NCI-H2227 (cell line): ENCODE measurements around the gene FRMD8.

Experiments
- DNase-seq: peaks from one replicate; lab custom pipeline; 2025; ENCODE audit not compliant: unreplicated experiment; lab: John Stamatoyannopoulos, UW

Gene FRMD8

GRCh38 chr11:65386307-65387140 is at the start of gene FRMD8:
Gene FRMD8, plus strand, starts transcription at chr11:65386637. Its CDS starts 400 bp downstream, at chr11:65387037.
- DNase-seq: peak; percentile 91

GRCh38 chr11:65338676-65339075 is 47.8 kb upstream of the FRMD8 start:
- DNase-seq: no peak

- DNase-seq: no peak
Observed at GRCh38 chr11:65340226-65340625, 46.2 kb upstream of the FRMD8 start.

DNA sequence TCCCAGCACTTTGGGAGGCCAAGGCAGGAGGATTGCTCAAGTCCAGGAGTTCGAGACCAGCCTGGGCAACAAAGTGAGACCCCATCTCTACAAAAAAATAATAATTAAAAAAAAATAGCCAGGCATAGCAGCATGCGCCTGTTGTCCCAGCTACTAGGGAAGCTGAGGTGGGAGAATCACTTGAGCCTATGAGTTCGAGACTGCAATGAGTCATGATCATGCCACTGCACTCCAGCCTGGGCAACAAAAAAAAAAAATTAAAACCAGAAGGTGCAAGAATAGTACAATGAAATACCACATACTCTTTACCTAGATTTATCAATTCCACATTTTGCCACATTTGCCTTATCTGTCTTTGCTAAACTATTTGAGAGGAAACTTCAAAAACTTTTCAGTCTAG is 44.6 kb upstream of the FRMD8 start:
- DNase-seq: no peak

DNA sequence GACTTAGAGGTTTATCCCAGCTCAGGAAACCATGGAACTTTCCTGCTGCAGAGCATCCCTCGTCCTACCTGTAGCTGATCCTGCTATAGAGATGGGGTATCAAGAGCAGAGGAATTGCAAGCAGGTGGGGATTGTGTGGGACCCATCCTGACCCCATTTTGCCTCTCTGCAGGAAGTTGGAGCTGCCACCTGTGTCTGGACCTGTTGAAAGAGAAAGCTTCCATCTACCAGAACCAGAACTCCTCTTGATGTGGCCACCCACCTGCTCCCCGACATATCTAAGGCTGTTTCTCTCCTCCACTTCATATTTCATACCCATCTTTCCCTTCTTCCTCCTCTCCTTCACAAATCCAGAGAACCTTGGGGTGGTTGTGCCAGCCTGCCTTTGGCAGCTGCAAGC is 34.9 kb upstream of the FRMD8 start:
- no peak for DNase-seq

GRCh38 chr11:65352783-65353182 is 33.7 kb upstream of the FRMD8 start:
- DNase-seq: peak; percentile 42

DNA sequence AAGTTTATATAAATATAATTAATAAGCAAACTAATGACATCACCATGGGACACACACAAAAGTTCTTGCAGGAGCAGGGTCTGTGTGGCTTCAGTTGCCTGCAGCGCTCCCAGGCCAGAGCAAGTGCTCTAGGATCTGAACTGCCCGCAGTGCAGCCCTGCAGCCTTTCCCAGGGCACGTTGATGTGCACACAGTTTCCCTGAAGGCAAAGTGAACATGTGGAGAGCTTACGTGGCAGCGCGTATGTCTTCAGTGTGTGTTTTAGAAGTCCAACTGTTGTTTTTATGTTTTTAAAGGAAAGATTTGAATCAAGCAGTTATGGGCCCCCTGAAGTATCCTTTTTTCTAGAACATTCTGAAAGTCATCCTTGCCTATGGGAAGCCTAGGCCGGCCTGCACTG is 33.1 kb upstream of the FRMD8 start:
- no peak for DNase-seq

DNA sequence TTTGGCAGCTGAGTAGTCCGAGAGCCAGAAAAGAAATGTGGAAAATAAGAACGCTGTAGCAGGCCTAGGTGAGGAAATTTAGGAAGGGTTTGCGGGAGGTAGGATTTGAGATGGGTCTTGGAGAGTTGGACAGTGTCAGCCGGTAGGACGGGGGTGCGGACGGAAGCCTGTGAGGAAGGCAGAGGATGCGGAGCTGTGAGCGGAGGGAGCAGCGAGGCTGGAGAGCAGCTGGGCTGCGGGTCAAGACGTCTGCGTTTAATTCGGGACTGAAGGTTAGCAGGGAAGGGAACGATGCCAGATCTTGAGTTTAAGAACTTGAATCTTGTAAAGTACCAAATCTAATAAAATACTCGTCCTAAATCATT is 32.6 kb upstream of the FRMD8 start:
- DNase-seq: peak; percentile 74

DNA sequence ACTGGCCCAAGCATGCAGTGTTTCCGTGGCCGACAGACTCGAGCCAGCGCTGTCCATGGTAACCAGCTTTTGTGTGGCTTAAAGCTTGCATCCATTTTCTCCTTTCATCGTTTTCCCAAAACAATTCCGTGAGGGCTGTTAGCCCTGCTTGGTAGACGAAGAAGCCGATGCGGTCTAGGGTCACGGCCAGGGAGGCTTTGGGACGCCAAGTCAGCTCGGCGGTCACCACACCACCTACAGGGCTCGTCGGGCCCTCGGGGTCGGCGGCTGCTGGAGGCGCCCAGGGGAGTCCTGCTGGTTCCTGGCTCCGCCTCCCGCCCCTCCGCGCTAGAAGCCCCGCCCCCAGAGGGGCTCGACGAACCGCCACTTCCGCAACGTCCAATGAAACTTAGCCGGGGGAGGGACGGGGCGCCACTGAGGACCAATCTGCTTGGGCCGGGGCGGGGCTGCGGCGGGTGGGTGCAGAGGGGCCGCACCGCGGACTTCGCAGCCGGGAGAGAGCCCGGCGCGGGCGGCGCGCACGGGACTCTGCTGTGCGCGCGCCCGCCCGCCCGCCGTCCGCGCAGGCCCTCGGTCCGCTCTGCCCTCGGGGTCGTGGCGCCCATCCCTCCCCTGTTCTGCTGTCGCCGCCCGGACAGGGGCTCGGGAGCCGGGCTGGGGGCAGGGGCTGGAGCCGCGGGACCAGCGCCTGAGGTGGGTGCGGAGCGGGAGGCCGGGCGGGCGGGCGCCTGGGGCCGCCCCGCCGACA is 32.0 kb upstream of the FRMD8 start, which contains the start of gene TIGD3:
TSS of gene TIGD3 (plus strand) at position 487 of the 748 bp plus-strand sequence. CDS start 1,058 bp downstream, outside the sequence.
- peak; percentile 98 for DNase-seq

DNA sequence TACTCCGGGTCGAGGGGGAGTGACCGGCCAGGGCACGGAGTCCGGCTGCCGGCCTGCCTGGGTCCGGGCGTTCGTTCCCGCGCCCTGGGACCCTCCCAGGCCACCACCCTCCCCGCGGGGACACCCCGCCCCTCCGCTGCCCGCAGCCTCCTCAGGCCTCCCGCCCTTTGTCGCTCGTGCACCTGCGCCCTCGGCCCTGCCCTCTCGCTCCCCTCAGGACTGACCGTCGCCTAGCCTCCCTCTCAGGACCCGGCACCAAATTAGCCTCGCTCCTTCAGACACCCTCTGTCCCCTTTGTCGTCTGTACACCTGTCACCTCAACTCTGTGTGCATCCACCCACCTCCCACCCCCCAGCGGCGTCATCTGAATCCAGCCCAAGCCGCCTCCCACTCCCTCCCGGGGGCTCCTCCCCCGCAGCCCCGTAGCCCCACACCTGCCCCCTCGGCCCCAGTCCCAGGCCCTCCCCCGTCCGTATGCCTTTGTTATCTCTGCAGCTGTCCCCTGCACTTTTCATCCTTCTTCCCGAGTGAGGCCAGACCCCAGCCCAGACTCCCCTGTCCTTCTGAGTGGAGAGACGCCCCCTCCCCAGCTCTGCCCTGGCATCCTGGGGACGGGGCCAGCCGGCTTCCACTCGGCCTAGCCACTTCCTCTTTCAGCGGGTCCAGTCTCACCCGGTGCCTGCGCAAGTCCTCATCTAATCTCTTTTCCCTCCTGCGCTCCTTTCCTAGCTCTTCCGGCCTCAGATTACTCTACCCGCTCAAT is 31.2 kb upstream of the FRMD8 start:
- DNase-seq: peak; percentile 72

- DNase-seq: peak; percentile 44
Observed at GRCh38 chr11:65355776-65356393, 30.6 kb upstream of the FRMD8 start.

DNA sequence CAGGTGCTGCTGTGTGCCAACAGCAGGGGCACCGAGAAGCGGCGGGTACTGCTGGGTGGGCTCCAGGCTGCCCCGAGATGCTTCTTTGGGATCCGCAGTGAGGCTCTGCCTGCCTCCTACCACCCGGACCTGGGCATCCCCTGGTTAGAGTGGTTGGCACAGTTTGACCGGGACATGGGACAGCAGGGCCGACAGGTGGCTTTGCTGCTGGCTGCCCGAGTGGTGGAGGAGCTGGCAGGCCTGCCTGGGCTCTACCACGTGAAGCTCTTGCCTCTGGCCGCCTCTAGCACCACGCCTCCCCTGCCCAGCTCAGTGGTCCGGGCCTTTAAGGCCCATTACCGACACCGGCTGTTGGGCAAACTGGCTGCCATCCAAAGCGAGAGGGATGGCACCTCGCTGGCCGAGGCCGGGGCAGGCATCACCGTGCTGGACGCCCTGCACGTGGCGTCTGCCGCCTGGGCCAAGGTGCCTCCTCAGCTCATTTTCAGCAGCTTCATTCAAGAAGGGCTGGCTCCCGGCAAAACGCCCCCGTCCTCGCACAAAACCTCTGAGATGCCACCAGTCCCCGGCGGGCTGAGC is 30.0 kb upstream of the FRMD8 start:
- no peak for DNase-seq

DNA sequence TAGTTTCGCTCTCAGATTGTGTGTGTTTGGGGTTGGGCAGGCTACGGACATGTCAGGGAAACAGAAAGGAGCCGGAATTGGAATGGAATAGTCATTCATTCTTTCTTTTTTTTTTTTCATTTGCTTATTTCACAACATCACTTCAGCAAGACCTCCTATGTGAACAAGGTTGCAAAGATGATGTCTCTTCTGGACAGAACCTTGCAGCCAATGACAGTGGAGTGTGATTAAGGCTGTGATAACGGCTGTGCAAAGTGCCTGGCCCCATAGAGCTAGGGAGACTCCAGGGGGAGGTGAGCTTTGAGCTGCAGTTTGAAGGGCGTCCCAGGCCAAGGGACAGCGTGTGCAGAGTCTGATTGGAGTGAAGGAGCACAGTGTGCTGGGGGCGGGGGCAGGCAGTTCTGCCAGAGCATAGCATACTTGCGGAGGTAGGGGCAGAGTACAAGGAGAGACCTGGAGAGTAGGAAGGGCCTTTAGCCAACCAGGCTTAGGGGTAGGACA is 28.5 kb upstream of the FRMD8 start:
- no peak for DNase-seq

- DNase-seq: no peak
Observed at GRCh38 chr11:65362320-65362931, 24.0 kb upstream of the FRMD8 start.

- no peak for DNase-seq
Observed at GRCh38 chr11:65362966-65363365, 23.5 kb upstream of the FRMD8 start.

DNA sequence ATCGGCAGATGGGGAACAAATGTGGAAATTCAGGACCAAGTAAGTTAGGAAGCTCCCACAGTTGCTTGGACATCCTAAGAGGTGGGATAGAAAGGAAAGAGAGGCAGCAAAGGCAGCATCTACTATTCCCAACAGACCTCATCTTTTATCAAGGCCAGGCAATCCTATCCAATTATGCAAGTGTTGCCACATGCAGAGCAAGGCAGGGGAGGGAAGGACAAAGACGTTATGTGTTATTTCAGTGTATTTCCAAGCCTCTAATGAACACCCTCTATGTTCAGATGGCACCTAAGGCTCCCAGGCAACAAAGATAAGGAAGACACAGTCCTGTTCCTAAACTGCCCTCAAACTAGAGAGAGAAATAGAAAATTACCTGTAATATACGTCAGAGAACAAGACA is 22.7 kb upstream of the FRMD8 start:
- DNase-seq: no peak

DNA sequence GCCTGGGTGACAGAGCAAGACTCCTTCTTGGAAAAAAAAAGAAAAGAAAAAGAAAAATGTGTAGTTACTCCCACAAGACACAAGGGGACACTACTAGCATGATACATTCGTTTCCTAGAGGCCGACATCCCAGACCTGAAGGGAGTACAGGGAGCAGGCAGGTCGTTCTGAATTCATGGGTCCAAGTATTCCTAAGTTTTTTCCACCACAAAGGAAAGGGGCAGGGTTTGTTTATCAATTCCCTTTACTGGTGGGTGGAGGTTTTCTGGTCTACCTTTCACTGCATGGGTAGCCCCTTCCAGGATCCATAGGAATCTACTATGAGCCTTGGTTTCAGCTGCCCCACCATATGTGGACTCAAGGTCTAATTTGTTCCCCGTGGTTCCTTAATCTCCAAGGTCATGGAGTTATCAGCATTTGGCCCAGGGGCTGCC is 20.1 kb upstream of the FRMD8 start:
- DNase-seq: peak; percentile 78

- DNase-seq: no peak
Observed at GRCh38 chr11:65370659-65371049, 15.8 kb upstream of the FRMD8 start.

- DNase-seq: no peak
Observed at GRCh38 chr11:65373839-65374580, 12.4 kb upstream of the FRMD8 start.
